ENCODE results near the gene LIN9. TPM values are rescaled to one million over a fixed set of nuclear protein-coding genes. Genes with fewer than 3 reads are reported as not detected.
A peak's percentile ranks its signal among the peaks of the same experiment; 100 is the strongest.
"Not testable (repeated sequence)": the region's sequence is repeated elsewhere in the genome, so short reads cannot be mapped to it uniquely, and the experiment has no call there.

Gene LIN9
- total RNA-seq, 2 experiments from 2014 or later, result 10.8 to 14.3 TPM

DNA sequence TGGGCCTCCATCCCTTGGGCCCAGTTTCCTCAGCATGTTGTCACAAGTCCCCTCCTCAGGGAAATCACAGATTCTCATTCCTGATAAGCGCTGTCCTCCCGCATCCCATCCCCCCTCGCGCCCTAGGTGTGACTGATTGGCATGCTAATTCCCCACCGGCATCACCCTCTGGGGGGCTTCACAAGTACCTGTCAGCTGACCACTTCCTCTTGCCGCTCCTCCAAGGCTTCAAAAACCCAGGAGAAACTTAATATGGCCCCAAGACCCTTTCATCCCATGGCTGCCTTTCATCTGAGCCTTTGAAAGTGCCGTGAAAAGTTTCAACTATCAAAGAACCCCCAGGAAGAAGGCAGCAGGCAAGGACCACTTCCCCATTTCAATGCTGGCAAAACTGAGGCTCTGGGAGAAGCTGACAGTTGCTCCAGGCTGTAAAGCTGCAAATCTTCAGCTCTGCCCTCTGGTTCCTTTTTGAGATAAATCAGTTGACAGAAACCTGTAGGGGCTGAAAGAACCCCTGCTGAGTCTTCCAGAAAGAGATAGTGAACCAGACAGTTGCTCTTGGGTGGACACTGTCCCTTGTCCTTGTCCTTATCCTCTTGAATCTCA lies 98.3 kb downstream of the LIN9 start:
- ATAC-seq (no peak), DNase-seq (no peak)
- no peak overlapping the region for H3K27ac Mint-ChIP-seq
- no peaks in the 10 kb centered on the region for H3K27me3 Mint-ChIP-seq
- H3K4me1 Mint-ChIP-seq, result no peaks in the 10 kb centered on the region
- H3K4me3 Mint-ChIP-seq, result no peak overlapping the region
- no peaks in the 10 kb centered on the region for H3K9me3 Mint-ChIP-seq (ENCODE audit: low read depth)
- CTCF ChIA-PET, result interaction anchor here (1.2 to 1.6 kb wide), 3 partner anchors 19 to 123 kb away, joined by 3 read pairs; no protein-coding TSS in a partner anchor
- H3K36me3 Mint-ChIP-seq, result no peaks in the 10 kb centered on the region

DNA sequence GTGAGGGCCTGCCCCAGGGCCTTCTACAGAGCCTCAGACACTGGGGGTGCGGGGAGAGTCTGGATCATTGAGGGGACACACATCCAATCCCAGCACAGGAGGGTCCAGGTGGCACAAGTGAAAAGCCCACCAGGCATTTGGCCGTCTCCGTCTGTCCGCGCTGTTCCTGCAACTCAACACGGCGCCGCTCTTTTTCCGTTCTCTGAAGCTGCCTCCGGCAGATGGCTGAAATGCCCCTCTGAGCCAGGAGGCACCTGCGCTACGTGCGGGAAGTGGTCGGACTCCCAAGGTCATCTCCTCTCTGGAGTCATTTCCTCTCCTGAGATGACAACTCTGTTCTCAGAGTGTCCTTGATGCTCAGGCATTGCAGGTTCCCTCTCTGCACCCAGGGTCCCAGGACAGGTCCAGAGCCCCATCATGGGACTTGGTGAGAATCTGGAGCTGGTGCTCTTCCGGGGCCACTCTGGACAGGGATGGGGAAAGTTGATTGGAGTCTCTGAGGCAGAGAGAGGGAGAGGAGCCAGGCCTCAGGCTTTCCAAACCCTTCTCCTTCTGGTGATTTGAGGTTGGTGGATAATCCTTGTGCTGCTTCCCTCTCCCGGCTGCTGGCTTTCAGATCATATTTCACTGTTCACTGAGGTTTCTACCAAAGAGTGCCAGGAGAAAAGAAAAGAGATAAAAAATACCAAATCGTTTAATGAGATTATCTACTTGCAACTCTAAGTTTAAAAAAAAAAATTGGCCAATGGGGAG lies 99.5 kb downstream of the LIN9 start:
- DNase-seq, result no peak
- Mint-ChIP-seq H3K9me3 (ENCODE audit: low read depth) (no peaks in the 10 kb centered on the region), H3K27ac (no peak overlapping the region), H3K4me3 (no peak overlapping the region), H3K27me3 (no peaks in the 10 kb centered on the region), H3K36me3 (no peaks in the 10 kb centered on the region), H3K4me1 (no peaks in the 10 kb centered on the region)
- CTCF ChIA-PET, result interaction anchor here (1.0 kb wide), 1 partner anchor 84 kb away, joined by 3 read pairs; no protein-coding TSS in a partner anchor
- no peak for ATAC-seq

DNA sequence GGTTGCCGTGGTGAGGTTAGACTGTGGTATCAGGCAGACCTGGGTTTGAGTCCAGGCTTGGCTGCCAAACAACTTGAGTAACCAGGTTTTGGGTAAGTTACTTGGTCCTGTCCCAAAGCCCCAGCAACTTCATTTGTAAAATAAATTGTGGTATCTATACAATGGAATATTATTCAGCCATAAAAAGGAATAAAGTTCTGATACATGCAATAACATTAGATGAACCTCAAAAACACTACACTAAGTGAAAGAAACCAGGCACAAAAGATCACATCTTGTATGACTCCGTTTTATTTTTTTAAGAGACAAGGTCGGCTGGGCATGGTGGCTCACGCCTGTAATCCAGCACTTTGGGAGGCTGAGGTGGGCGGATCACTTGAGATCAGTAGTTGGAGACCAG lies 101.9 kb downstream of the LIN9 start:
- CTCF ChIA-PET, result interaction anchor here (1.6 kb wide), 1 partner anchor 10 kb away, joined by 4 read pairs; no protein-coding TSS in a partner anchor
- no peak overlapping the region for H3K27ac Mint-ChIP-seq
- H3K4me1 Mint-ChIP-seq, result no peaks in the 10 kb centered on the region
- no peaks in the 10 kb centered on the region for H3K27me3 Mint-ChIP-seq
- no peaks in the 10 kb centered on the region for H3K9me3 Mint-ChIP-seq (ENCODE audit: low read depth)
- no peaks in the 10 kb centered on the region for H3K36me3 Mint-ChIP-seq
- H3K4me3 Mint-ChIP-seq, result no peak overlapping the region
- ATAC-seq (no peak), DNase-seq (no peak)

DNA sequence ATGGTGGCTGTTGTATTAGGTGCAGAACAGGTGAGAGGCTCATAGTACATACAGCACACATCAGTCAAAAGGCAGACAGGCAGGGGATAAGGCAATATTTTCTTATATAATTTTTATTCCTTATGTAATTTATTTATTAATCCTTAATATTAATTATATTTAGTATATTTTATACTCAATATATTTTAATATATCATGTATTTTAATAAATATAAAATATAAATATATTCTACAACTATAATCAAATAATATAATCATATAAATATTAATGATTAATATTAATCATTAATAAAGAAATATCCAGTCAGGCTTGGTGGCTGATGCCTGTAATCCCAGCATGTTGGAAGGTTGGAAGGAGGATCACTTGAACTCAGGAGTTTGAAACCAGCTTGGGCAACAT lies 104.8 kb downstream of the LIN9 start:
- Mint-ChIP-seq H3K4me1 (no peaks in the 10 kb centered on the region), H3K9me3 (ENCODE audit: low read depth) (no peaks in the 10 kb centered on the region), H3K4me3 (no peak overlapping the region), H3K27me3 (peaks cover 13% of the 10 kb centered on the region), H3K27ac (no peak overlapping the region), H3K36me3 (no peaks in the 10 kb centered on the region)
- DNase-seq (no peak), ATAC-seq (no peak)
- CTCF ChIA-PET, result interaction anchor here (0.9 kb wide), 1 partner anchor 85 kb away, joined by 3 read pairs; no protein-coding TSS in a partner anchor

GRCh38 chr1:226203655-226204054 lies 105.3 kb downstream of the LIN9 start:
- Mint-ChIP-seq H3K4me3 (no peak overlapping the region), H3K27me3 (peaks cover 13% of the 10 kb centered on the region), H3K36me3 (no peaks in the 10 kb centered on the region), H3K9me3 (ENCODE audit: low read depth) (no peaks in the 10 kb centered on the region), H3K27ac (no peak overlapping the region), H3K4me1 (no peaks in the 10 kb centered on the region)
- DNase-seq, result no peak
- CTCF ChIA-PET, result interaction anchor here (2.0 kb wide), 1 partner anchor 129 kb away, joined by 9 read pairs; no protein-coding TSS in a partner anchor
- ATAC-seq, result no peak

DNA sequence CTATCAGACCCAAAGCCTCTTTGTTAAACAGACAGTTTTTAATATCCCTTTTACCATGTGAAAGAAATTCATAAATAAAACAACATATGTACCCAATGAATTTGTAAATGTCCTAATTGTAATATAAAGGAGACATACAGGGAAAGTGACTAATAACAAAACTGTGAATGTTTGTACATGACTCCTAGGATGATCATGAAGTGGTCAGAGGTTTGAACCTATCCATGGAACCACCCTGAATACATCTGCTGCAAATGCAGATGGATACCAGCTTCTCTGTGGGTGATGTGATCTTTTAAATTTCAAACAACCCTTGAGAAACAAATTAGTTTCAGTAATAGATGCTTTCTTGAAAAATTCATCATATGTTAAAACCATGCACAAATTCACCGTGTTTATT lies 105.7 kb downstream of the LIN9 start:
- H3K9me3 Mint-ChIP-seq (ENCODE audit: low read depth), result no peaks in the 10 kb centered on the region
- peaks cover 13% of the 10 kb centered on the region for H3K27me3 Mint-ChIP-seq
- no peak overlapping the region for H3K4me3 Mint-ChIP-seq
- no peaks in the 10 kb centered on the region for H3K4me1 Mint-ChIP-seq
- no peak overlapping the region for H3K27ac Mint-ChIP-seq
- ATAC-seq, result no peak
- no peak for DNase-seq
- no peaks in the 10 kb centered on the region for H3K36me3 Mint-ChIP-seq
- CTCF ChIA-PET, result interaction anchor here (2.0 to 10.6 kb wide), 2 partner anchors 79 to 130 kb away, joined by 9 to 205 read pairs; no protein-coding TSS in a partner anchor

DNA sequence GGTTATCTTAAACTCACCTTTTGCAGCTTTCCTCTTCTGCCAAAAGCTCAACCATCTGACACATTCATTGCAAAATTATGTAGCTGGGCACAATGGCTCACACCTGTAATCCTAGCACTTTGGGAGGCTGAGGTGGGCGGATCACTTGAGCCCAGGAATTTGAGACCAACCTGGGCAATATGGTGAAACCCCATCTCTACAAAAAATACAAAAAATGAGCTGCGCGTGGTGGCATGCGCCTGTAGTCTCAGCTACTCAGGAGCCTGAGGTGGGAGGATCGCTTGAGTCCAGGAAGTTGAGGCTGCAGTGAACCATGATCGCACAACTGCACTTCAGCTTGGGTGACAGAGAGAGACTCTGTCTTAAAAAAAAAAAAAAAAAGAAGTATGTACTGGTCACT lies 106.3 kb downstream of the LIN9 start:
- ATAC-seq; H3K4me3 Mint-ChIP-seq; H3K4me1 Mint-ChIP-seq; H3K27ac Mint-ChIP-seq; H3K36me3 Mint-ChIP-seq; DNase-seq; H3K9me3 Mint-ChIP-seq (ENCODE audit: low read depth): not testable (repeated sequence)
- peaks cover 13% of the 10 kb centered on the region for H3K27me3 Mint-ChIP-seq
- CTCF ChIA-PET, result interaction anchor here (2.0 to 10.6 kb wide), 2 partner anchors 78 to 130 kb away, joined by 9 to 205 read pairs; no protein-coding TSS in a partner anchor

DNA sequence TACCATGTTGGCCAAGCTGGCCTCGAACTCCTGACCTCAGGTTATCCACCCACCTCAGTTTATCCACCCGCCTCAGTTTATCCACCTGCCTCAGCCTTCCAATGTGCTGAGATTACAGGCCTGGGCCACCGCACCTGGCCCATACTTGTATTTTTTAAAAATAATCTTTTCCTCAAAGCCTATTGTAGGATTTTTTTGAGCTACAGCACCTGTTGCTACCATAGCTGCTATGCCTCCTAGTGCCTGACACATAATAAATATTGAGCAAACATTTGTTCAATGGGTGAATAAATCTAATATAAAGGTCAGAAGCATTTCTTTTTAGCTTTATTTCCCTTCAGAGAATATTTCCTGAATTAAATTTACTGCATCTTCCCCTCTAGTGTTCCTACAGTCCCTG lies 106.7 kb downstream of the LIN9 start:
- Mint-ChIP-seq H3K36me3 (no peaks in the 10 kb centered on the region), H3K27ac (no peak overlapping the region), H3K4me3 (no peak overlapping the region), H3K9me3 (ENCODE audit: low read depth) (no peaks in the 10 kb centered on the region), H3K27me3 (peaks cover 13% of the 10 kb centered on the region), H3K4me1 (no peaks in the 10 kb centered on the region)
- CTCF ChIA-PET, result interaction anchor here (2.0 to 10.6 kb wide), 3 partner anchors 78 to 131 kb away, joined by 9 to 205 read pairs (median 9); partner anchors contain the start of gene LIN9
- DNase-seq (no peak), ATAC-seq (no peak)

DNA sequence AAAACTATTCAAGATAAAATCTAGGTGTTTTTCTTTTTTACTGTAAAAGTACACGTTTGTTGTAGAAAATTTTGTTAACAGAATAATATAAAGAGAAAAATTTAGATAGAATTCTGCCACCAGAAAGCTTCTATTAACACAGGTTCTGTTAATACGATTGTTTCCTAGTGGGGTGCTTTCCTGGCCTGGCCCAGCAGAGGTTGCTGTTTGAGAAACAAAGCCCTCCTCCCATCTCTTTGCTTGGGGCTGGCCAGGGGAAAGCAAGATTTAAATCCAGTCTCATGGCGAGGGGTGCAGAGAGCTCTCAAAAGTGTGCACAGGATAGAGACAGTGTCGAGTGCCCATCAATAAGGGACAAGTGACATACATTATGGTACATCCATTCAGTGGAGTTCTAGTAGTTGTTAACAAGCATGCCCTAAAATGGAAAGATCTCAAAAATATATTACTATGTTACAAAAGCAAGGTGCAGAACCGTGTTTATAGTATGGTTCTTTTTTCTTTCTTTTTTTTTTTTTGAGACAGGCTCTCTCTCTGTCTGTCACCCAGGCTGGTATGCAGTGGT lies 107.9 kb downstream of the LIN9 start:
- Mint-ChIP-seq H3K36me3 (no peaks in the 10 kb centered on the region), H3K4me3 (no peak overlapping the region), H3K27ac (no peak overlapping the region), H3K4me1 (no peaks in the 10 kb centered on the region), H3K9me3 (ENCODE audit: low read depth) (no peaks in the 10 kb centered on the region), H3K27me3 (peaks cover 16% of the 10 kb centered on the region)
- DNase-seq (no peak), ATAC-seq (no peak)
- CTCF ChIA-PET, result interaction anchor here (0.6 to 10.6 kb wide), 7 partner anchors 15 to 206 kb away, joined by 3 to 205 read pairs (median 4); partner anchors contain the start of gene LIN9

GRCh38 chr1:226199971-226200370 lies 109.0 kb downstream of the LIN9 start:
- H3K36me3 Mint-ChIP-seq, result no peaks in the 10 kb centered on the region
- DNase-seq, result no peak
- H3K4me1 Mint-ChIP-seq, result no peaks in the 10 kb centered on the region
- H3K4me3 Mint-ChIP-seq, result no peak overlapping the region
- H3K27ac Mint-ChIP-seq, result no peak overlapping the region
- no peaks in the 10 kb centered on the region for H3K9me3 Mint-ChIP-seq (ENCODE audit: low read depth)
- H3K27me3 Mint-ChIP-seq, result peaks cover 16% of the 10 kb centered on the region
- ATAC-seq, result no peak
- CTCF ChIA-PET, result interaction anchor here (0.9 to 10.6 kb wide), 5 partner anchors 39 to 133 kb away, joined by 3 to 205 read pairs (median 9); partner anchors contain the start of gene LIN9

GRCh38 chr1:226195144-226195543 lies 113.8 kb downstream of the LIN9 start:
- ATAC-seq (no peak), DNase-seq (no peak)
- H3K4me3 Mint-ChIP-seq, result no peak overlapping the region
- peaks cover 9% of the 10 kb centered on the region for H3K27me3 Mint-ChIP-seq
- CTCF ChIA-PET, result interaction anchor here (1.1 to 10.6 kb wide), 3 partner anchors 10 to 112 kb away, joined by 3 to 205 read pairs (median 4); no protein-coding TSS in a partner anchor
- H3K9me3 Mint-ChIP-seq (ENCODE audit: low read depth), result no peaks in the 10 kb centered on the region
- no peaks in the 10 kb centered on the region for H3K36me3 Mint-ChIP-seq
- H3K27ac Mint-ChIP-seq, result no peak overlapping the region
- H3K4me1 Mint-ChIP-seq, result no peaks in the 10 kb centered on the region

DNA sequence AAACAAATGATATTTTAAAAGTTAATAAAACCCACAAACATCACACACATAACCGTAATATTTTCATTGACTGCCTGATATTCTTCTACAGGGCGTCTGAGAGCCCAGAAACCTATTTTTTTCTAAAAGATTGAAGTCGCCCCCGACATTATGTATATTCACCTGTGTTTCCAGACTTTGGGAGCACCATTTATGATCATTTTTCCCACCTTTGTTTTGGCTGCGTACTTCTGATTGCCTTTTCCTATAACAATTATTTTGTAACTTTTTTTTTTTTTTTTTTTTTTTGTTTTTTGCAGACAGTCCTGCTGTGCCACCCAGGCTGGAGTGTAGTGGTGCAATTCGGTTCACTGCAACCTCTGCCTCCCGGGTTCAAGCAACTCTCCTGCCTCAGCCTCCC lies 121.6 kb downstream of the LIN9 start:
- H3K27ac Mint-ChIP-seq, result peak overlapping the region; percentile 92
- no peaks in the 10 kb centered on the region for H3K9me3 Mint-ChIP-seq (ENCODE audit: low read depth)
- no peak for DNase-seq
- CTCF ChIA-PET, result no interaction called here
- H3K4me3 Mint-ChIP-seq, result peak overlapping the region; percentile 97
- no peak for ATAC-seq
- peaks cover 10% of the 10 kb centered on the region for H3K36me3 Mint-ChIP-seq
- peaks cover 29% of the 10 kb centered on the region for H3K4me1 Mint-ChIP-seq
- H3K27me3 Mint-ChIP-seq, result no peaks in the 10 kb centered on the region

- Mint-ChIP-seq H3K27ac (peak overlapping the region; percentile 92), H3K27me3 (no peaks in the 10 kb centered on the region), H3K9me3 (ENCODE audit: low read depth) (no peaks in the 10 kb centered on the region), H3K4me3 (peak overlapping the region; percentile 97), H3K36me3 (peaks cover 13% of the 10 kb centered on the region), H3K4me1 (peaks cover 31% of the 10 kb centered on the region)
- no peak for ATAC-seq
- no peak for DNase-seq
- CTCF ChIA-PET, result interaction anchor here (0.7 kb wide), 1 partner anchor 62 kb away, joined by 6 read pairs; no protein-coding TSS in a partner anchor
These were observed 122.0 kb downstream of the LIN9 start for GRCh38 chr1:226187019-226187322.
